A673 (cell line): ENCODE measurements around the gene HDAC4. TPM values are rescaled to one million over a fixed set of nuclear protein-coding genes. Genes with fewer than 3 reads are reported as not detected.

Source experiments
- BruUV-seq: library from RNA; stranded (reverse); fragments of 400-500 nt; replicated peaks from 2 replicates; lab custom pipeline; 2021; lab: Mats Ljungman, UMichigan
- CTCF ChIA-PET: fragments of 300-600 bp; sonication (Branson Sonifier 250); formaldehyde crosslinking; loops from one replicate; lab custom pipeline; 2022; ENCODE audit warnings: antibody characterized with exemption; lab: Charles Lee
- POLR2A ChIA-PET: fragments of 300-600 bp; sonication (Branson Sonifier 250); formaldehyde crosslinking; loops from one replicate; lab custom pipeline; 2022; ENCODE audit warnings: antibody characterized with exemption; ENCODE audit not compliant: low non-redundant PET; lab: Charles Lee
- DNase-seq: peaks from one replicate; pipeline ENCODE4 v3.0.0-alpha.2; 2015; ENCODE audit warnings: low spot score
- H3K27ac ChIP-seq: fragments of 200-600 bp; sonication (generic); 2 replicates; pipeline ENCODE4 v1.5.1; 2016; ENCODE audit warnings: mixed run types, low read depth, mild to moderate bottlenecking, mixed read lengths, antibody characterized with exemption, low read length; ENCODE audit not compliant: poor library complexity, severe bottlenecking
- H3K27me3 ChIP-seq: fragments of 200-600 bp; sonication (generic); replicated peaks from 2 replicates; pipeline ENCODE4 v1.6.1; 2017; ENCODE audit warnings: mixed run types, low read depth, mild to moderate bottlenecking, mixed read lengths, antibody characterized with exemption, low read length; ENCODE audit not compliant: insufficient read depth, poor library complexity
- H3K36me3 ChIP-seq: fragments of 200-600 bp; sonication (generic); 2 replicates; pipeline ENCODE4 v1.6.1; 2016; ENCODE audit warnings: mixed run types, mild to moderate bottlenecking, mixed read lengths, antibody characterized with exemption, low read length; ENCODE audit not compliant: insufficient read depth, poor library complexity, severe bottlenecking
- H3K4me1 ChIP-seq: fragments of 200-600 bp; sonication (generic); 2 replicates; pipeline ENCODE4 v1.6.1; 2017; ENCODE audit warnings: mixed run types, mild to moderate bottlenecking, mixed read lengths, antibody characterized with exemption, low read length; ENCODE audit not compliant: insufficient read depth, poor library complexity, severe bottlenecking
- H3K4me3 ChIP-seq: fragments of 200-600 bp; sonication (generic); 2 replicates; pipeline ENCODE4 v1.5.1; 2016; ENCODE audit warnings: low read depth, mixed run types, mild to moderate bottlenecking, mixed read lengths, low read length; ENCODE audit not compliant: poor library complexity, severe bottlenecking
- H3K9me3 ChIP-seq: fragments of 200-600 bp; sonication (generic); 2 replicates; pipeline ENCODE4 v1.6.1; 2016; ENCODE audit warnings: mixed run types, low read depth, mild to moderate bottlenecking, mixed read lengths, antibody characterized with exemption, low read length; ENCODE audit not compliant: poor library complexity, severe bottlenecking
- EZH2 ChIP-seq: fragments of 200-600 bp; sonication (generic); IDR thresholded peaks from 2 replicates; pipeline ENCODE4 v1.6.1; 2017; ENCODE audit warnings: borderline replicate concordance, low read depth, mild to moderate bottlenecking, mixed read lengths, antibody characterized with exemption, low read length; ENCODE audit not compliant: poor library complexity, severe bottlenecking
- intact Hi-C: fragments of 100-400 bp; cut with micrococcal nuclease; formaldehyde crosslinking; loops from one replicate; pipeline ENCODE4 v1.10.0; 2022; ENCODE audit not compliant: unreplicated experiment
- total RNA-seq: library from RNA; stranded (reverse); gene quantifications from 2 replicates; pipeline ENCODE4 v1.2.3, GENCODE V29; 2021
- TF ChIP-seq, protein P1 (sequence below): fragments of 300-800, 200-600 bp; sonication (generic); conservative IDR thresholded peaks from 2 replicates; pipeline ENCODE4 v1.5.1; 2017; ENCODE audit warnings: low read depth, mild to moderate bottlenecking, antibody characterized with exemption, low read length, moderate library complexity, mixed read lengths

The HDAC4 gene
- total RNA-seq, 1 experiment from 2014 or later, result 40.0 TPM

DNA sequence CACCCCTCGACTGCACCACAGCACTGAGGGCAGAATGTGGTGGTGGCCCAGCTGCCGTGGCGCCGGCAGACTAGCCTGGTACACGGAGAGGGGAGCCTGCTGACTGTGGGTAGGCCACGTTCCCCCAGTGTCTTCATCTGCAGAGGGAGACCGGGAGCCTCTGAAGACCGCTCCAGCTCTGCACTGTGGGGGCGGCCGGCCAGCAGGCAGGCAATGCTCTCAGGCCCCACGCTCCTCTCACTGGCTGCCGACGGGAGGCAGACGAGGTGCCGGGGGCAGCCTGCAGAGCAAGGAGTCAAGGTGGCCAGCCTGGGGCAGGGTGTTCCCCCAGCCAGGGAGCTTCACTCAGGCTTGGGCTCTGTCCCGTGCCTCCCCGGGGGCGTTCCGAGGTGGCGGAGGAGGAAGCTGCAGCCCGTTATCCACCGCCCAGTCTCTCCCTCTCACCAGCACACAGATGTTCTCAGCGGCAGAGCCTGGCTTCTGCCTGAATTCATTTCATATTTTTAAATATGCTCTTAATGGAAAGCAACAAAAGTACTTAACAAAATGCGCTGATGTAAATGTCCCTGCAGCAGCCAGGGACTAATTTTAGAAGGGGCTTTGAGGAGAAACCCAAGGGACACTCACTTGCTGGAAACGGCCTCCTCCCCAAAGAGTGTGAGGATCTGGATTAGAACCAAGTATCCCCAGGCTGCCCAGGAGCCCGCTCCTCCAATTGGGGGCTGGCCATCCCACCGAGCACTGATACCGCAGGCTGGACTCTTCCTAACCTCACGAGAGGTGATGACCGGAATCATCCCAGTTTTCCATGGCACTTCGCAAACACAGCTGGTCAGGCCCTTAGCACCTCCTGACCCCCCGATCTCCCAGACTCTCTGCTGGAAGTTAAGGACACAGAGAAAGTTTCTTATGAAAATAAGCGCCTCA lies 87.8 kb downstream of the HDAC4 start:
- H3K9me3 ChIP-seq, result peaks cover 5% of the 10 kb centered on the region
- no peak overlapping the region for H3K4me3 ChIP-seq
- H3K4me1 ChIP-seq, result no peaks in the 10 kb centered on the region
- POLR2A ChIA-PET, result no interaction called here
- TF ChIP-seq EZH2, result no peak
- TF ChIP-seq, protein P1, sequence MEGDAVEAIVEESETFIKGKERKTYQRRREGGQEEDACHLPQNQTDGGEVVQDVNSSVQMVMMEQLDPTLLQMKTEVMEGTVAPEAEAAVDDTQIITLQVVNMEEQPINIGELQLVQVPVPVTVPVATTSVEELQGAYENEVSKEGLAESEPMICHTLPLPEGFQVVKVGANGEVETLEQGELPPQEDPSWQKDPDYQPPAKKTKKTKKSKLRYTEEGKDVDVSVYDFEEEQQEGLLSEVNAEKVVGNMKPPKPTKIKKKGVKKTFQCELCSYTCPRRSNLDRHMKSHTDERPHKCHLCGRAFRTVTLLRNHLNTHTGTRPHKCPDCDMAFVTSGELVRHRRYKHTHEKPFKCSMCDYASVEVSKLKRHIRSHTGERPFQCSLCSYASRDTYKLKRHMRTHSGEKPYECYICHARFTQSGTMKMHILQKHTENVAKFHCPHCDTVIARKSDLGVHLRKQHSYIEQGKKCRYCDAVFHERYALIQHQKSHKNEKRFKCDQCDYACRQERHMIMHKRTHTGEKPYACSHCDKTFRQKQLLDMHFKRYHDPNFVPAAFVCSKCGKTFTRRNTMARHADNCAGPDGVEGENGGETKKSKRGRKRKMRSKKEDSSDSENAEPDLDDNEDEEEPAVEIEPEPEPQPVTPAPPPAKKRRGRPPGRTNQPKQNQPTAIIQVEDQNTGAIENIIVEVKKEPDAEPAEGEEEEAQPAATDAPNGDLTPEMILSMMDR, result no peak
- H3K27ac ChIP-seq, result no peak overlapping the region
- no peak for DNase-seq
- H3K36me3 ChIP-seq, result no peaks in the 10 kb centered on the region
- CTCF ChIA-PET, result no interaction called here
- BruUV-seq, result no TSS peak
- H3K27me3 ChIP-seq, result no peaks in the 10 kb centered on the region
- intact Hi-C loops, result no loop called here

DNA sequence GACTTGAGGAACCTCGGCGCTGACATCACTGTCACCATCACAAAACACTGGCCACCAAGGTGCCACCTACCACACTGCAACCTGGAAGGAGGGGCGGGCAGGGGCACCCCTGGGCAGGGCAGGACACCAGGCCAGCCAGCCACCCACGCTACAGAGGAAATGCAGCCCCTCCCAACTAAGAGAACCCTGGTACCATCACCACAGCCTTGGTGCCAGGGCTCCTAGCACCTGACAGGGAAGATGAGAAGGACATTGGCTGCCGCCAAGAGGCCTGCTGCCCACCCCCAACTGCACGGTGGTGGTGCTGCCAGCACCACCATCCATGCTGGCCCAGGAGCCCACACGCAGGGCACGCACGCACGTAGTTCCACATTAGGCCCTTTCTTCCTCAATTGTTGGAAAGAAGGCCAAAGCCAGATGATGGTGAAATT lies 88.7 kb downstream of the HDAC4 start:
- DNase-seq, result no peak
- no peaks in the 10 kb centered on the region for H3K36me3 ChIP-seq
- H3K27ac ChIP-seq, result no peak overlapping the region
- BruUV-seq, result no TSS peak
- ChIA-PET POLR2A (no interaction called here), CTCF (no interaction called here)
- TF ChIP-seq, protein P1, result no peak
- no peak for TF ChIP-seq EZH2
- H3K4me3 ChIP-seq, result no peak overlapping the region
- intact Hi-C loops, result no loop called here
- H3K9me3 ChIP-seq, result peaks cover 5% of the 10 kb centered on the region
- H3K27me3 ChIP-seq, result no peaks in the 10 kb centered on the region
- H3K4me1 ChIP-seq, result no peaks in the 10 kb centered on the region

DNA sequence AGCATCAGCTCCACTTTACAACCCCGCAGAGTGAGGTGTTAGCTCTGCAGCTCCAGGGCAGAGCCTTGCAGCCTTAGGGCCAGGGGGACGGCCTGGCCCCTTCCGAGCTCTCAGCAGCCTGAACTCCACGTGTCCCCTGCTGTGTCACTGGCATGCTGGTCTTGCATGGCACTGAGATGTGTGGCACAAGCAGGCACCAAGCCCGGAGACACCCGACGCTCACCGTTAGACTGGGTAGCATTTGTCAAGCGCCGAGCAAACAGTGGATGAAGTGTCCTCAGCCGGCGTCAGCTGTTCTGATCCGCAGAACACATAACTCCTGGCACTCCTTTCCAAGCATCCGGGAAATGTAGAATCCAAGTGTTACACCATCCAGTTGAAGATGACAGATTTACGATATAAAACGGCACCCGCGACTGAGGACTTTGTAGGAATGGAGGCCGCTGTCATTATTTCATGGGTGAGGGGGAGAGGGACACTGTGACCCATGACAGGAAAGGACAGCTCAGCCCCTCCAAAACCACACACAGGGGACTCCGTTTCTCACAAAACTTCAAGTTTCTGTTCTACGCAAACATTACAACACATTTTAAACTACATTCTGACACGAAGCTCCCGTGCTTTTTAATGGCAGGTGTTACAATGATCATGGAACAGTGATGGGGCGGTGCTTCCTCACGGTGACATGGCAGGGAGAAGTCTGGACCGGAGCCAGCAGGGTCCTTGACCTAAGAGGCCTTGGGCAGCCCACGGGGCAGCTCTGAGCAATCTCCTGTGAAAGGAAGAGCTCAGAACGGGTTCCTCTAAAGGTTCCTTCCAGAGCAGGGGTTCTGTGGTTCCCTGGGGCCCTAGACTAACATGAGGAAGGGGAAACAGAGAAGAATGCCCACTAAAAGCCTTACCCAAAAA lies 89.4 kb downstream of the HDAC4 start:
- no peak for TF ChIP-seq EZH2
- TF ChIP-seq, protein P1, result no peak
- peaks cover 5% of the 10 kb centered on the region for H3K9me3 ChIP-seq
- H3K27me3 ChIP-seq, result no peaks in the 10 kb centered on the region

More for the DNA sequence above, 89.4 kb downstream of the HDAC4 start:
- no TSS peak for BruUV-seq
- CTCF ChIA-PET, result no interaction called here
- Histone ChIP-seq H3K4me1 (no peaks in the 10 kb centered on the region), H3K27ac (no peak overlapping the region), H3K4me3 (no peak overlapping the region), H3K36me3 (no peaks in the 10 kb centered on the region)
- intact Hi-C loops, result no loop called here
- POLR2A ChIA-PET, result no interaction called here
- DNase-seq, result no peak
